Daoy (cell line): Measurements from ENCODE around the gene ROR2. TPM values are rescaled to one million over a fixed set of nuclear protein-coding genes. Genes with fewer than 3 reads are reported as not detected.

Experiments used
- DNase-seq: peaks from one replicate; pipeline ENCODE4 v3.0.0-alpha.2; 2015; ENCODE audit warnings: low read depth
- total RNA-seq: library from RNA; depleted of rRNA; stranded (reverse); fragments of >200 nt; shearing (Covaris generic); gene quantifications from 2 replicates; pipeline ENCODE4 v1.2.3, GENCODE V29; 2014

Gene ROR2
- total RNA-seq, 1 experiment from 2014 or later = 1.8 TPM

DNA sequence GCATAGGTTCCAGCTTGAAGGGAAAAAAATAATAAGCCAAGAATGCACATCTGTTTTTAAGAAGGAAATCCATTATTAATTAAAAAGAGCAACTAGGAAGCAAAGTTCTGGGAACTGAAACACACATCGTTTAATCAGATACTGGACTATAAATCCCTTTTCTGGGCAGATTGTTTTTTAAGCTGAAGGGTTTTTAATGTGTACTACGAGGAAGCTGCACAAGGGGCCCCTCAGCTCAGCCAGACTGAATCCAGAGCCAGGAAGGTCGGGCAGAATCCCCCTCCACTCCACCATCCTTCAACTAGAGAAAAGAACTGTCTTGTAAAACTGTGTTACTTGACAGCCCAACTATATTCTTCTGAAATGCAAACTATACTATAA lies 49.2 kb downstream of the ROR2 start:
- DNase-seq = no peak

DNA sequence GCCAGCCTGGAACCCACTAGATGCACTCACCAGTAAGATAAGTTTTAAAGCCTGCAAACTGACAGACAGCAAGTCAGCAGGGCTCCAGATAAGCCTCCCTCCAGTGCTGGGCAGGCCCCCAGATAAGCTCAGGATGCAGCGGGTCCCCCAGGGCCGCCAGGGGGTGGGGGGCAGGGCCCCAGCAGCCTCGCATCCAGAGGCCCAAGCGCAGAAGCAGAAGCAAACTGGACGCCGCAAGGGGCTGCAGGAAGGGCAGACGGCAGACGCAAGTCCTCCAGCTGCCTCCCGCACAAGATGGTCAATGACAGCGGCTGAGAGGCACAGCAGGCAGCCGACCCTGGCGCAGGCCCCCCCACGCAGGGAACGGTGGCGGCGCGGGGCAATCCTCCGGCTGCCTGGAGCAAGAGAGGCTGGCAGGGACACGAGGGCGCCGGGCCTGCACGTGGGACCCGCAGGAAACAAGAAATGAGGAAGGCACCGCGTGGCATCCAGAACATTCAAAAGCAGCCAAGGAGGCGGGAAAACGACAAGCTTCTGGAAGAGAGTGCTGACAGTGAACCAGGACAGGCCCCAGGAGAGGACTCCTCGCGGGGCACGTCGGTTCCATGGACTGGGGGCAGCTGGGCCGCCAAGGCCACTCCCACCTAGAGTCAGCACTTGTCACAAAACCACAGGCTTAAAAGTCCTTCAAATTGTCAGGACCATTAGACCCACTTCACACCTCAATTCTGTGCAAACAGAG lies 49.8 kb downstream of the ROR2 start:
- no peak for DNase-seq

DNA sequence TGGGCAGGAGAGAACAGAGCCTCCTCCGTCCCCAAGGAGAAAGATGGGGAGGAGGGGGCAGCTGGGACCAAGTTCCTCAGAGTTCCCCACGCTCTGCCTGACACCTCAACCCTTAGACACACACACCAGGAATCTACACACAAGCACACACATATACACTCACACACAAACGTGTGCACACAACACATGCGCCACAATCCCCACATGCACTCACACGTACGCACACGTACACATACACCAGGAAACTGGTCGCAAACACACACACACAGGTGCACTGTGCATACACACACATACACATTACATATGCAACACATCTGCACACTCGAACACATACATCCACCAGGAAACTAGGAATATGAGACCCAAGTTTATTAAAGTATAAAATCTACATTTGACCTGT lies 50.4 kb downstream of the ROR2 start:
- DNase-seq = no peak

DNA sequence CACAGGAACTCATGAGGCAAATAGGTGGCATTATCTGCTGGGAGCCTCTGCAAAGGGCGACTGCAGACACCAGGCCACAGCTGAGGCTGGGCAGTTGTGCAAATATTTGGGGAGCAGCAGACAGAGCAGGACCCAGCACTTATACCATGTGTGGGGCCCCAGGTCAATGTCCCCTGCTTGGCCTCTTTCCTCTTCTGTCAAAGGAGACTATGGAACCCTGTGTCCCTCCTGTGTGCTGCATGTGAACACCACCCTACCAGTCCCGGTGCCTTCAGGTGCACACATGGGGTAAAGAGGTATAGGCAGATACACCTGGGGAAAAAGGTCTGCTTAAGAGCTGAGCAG lies 50.8 kb downstream of the ROR2 start:
- no peak for DNase-seq

DNA sequence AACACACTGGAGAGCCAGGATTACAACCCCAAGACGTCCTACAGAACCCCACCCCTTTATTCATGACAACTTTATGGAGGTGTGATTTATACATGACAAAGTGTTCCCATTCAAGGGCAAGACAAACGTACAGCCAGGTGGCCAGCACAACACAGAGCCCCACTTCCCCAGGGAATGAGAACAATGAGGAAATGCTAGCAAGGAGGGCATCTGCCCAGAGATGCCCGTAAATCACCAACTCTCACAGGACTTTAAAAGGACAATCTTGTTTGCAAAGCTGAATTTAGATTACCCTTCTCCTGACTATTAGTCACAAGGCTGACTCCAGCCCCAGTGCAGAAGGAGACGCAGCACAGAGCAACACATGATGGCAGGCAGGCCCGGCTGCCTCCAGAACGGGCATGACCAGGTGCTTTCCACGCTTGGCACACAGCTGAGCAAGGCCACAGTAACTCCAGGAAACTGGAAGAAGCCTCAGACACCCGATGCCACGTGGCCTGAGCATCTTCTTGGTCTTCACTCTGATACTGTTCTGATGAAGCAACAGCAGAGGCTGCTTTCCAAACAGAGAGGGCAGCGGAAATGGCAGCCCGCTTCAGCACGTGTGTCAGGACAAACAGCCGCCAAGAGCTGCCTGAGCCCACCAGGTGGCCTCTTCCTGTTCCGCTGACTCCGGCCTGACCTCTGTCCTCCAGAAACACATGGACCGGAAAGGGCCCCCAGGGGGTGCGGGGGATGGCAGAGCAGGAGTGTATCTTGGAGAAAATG lies 51.4 kb downstream of the ROR2 start:
- peak; percentile 77 for DNase-seq

DNA sequence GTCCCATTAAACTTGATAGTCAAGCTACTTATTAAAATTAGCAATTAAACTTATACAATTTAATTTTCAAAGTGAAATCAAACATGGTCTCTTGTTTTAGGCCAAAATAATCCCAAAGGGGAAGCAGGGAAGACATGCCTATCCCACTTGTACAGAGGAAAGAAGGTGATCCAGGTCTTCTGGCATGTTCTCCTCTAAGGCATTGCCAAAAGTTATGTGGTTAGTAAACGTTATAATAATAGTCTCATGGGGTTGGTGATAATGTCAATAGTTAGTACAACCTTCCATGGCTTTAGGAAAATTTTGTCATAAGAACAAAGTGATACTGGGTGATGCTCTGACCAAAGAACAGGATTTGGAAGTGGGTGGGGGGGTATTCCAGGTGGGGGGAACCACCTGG lies 52.8 kb downstream of the ROR2 start:
- no peak for DNase-seq

DNA sequence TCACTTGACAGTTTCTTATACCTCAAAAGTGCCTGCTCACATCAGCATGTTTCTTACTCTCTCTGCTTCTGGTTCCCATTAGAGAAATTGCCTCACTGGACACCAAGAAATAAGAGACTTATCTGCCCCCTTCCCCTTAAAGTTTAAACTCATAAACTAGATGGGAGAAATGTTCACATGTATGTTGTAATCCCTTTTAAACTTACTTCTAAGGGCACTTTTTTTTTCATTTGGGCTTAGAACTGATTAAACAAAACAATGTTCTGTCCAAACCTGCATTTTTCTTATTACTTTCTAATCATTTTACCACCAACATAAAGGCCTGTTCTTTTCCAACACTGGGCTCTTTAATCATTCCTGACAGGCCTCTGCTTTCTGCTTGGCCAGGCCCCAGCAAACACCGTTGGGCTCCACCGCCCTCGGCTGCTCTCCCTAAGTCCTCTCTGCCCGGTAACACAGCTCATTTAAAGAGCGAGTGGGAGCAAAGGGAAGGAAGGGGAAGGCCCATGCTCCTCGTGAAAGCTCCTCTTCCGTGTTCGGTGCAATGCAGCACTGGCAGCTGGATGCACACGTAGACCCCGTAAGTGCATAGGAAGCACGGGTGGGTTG lies 53.4 kb downstream of the ROR2 start:
- DNase-seq = peak; percentile 38

DNA sequence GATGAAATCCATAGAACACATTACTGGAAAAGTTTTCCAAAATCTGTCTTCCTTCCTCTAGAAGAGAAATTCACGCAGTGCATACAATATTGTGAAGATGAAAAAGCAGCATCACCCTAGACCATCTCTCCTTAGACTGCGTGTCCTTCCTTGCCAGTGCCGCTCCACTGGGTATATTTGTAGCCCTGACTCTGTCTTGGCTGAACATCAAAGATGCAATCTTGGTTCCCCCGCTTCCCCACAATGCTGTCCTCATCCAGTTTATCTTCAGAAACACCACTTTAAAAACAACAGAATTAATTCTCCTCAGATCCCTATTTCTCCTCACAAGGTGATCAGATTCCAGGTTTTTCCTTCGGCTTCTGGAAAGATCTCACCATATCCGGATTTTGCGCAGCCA lies 53.9 kb downstream of the ROR2 start:
- no peak for DNase-seq

DNA sequence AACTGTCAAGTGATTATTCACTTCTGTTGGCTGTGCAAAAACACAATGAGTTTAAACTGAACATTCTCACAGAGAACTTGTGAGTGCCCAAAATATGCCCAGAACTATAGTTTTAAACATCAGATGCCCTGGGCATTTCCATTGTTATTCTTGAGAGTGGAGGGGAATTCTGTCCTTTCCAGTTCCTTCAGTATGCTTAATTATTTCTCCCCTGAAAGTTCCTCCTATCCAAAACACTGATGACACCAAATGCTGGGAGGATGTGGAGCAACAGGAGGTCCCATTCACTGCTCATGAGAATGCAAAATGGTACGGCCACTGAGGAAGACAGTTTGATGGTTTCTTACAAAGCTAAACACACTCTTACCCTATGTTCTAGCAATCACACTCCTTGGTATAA lies 55.5 kb downstream of the ROR2 start:
- no peak for DNase-seq

DNA sequence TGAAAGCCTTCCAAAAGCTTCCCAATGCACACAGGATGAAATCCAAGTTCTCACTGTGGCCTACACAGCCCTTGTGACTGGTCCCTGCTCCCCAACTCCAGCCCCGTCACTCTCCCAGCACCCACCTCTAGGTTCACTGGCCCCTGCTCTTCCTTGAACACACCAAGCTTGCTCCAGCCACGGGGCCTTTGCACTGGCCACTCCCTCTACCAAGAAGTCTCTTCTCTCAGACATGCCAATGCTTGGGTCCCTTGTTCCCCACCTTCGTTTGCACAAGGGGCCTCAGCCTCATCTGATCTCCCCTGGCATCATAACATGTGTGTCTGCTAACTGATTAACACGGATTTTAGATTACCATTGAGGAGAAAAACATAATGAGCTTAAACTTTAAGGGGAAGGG lies 56.0 kb downstream of the ROR2 start:
- no peak for DNase-seq

DNA sequence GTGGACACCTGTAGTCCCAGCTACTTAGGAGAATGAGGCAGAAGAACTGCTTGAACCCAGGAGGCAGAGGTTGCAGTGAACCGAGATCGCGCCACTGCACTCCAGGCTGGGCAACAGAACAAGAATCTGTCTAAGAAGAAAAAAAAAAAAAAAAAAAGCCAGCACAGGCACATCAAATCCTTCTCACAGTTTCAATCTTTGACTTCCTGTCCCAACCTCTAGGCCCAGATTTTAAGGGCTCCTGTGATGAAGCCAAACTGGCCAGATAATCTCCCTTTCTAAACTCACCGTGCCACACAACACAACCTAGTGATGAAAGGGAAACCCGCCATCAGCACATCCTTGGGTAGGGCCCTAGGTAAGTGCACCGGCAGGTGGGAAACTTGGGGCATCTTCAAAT lies 58.1 kb downstream of the ROR2 start:
- no peak for DNase-seq

DNA sequence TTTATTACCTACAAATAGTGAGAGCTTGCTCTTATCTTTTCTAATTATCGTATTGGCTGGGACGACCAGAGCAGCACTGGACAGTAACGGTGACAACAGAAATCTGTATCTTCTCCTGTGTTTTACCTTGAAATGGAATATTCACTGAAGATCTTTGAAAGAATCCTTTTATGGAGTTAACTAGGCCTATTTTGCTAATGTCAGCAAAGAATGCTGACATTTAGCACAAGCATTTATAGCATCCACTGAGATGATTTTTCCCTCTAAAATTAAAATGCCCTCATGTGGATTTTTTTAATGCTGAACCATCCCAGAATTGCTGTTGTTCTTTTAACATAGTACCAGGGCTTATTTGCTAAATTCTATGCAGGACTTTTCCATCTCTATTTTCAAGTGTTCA lies 59.4 kb downstream of the ROR2 start:
- DNase-seq = no peak

DNA sequence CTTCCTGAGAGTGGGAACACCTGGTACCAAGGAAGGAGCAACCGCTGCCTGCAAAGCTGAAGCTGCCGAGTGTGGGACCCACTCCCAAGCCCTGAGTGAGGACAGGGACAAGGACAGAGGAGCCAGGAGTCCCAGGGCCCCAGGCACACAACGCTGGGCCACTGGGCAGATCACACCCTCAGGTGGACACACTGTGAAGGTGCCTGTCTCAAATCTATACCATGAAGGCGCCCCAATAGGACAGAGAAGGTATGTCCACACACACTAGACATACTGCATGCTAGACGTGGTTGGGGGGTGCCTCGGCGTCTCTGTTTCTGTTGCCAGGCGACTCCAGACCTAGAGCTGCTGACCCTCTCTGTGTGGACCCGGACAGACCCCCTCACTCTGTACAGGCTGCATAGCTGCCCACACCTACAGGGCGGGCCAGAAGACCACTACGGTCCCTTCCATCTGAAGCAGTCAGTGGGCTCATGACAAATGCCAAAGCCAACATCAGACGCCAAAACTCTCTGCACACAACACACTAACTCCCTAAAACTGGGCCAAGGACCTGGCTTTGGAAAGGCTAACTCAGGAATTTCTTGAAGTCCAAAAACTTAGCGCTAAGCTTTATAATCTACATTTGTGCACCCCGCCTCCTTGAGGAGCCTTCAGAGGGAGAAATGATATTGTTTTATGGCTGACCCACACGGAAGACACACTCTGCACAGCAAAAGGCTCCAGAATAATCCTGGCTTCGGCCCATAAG lies 60.7 kb downstream of the ROR2 start:
- DNase-seq = no peak

DNA sequence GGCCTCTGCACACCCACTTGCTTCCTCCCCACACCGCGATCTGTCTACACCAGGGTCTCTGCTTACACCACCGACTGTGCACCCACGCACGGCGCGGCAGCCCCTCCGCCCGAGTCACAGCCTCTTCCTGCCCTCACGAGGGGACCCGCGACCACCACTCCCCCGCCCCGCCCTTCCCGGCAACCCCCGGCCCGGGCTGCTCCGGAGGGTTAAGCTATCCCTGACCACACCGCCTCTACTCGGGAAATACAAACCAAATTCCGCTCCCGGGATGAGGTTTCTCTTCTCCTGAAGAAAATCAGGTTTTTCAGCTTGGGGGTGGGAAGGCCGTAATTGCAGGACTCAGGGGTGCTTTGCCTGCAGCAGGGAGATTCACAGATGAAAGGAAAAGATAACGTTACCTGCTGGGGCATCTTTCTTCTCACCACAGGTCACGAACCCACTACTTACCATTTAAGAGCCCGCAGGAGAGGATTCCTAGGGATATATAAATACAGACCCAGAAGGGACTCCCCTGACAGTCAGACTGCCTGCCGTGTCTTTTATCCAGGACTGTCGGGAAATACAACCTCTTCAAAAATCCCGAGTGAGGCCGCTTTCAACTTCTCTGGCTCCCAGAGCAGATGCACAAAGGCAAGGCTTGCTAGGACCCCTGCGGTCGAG lies 63.5 kb downstream of the ROR2 start:
- DNase-seq = no peak

DNA sequence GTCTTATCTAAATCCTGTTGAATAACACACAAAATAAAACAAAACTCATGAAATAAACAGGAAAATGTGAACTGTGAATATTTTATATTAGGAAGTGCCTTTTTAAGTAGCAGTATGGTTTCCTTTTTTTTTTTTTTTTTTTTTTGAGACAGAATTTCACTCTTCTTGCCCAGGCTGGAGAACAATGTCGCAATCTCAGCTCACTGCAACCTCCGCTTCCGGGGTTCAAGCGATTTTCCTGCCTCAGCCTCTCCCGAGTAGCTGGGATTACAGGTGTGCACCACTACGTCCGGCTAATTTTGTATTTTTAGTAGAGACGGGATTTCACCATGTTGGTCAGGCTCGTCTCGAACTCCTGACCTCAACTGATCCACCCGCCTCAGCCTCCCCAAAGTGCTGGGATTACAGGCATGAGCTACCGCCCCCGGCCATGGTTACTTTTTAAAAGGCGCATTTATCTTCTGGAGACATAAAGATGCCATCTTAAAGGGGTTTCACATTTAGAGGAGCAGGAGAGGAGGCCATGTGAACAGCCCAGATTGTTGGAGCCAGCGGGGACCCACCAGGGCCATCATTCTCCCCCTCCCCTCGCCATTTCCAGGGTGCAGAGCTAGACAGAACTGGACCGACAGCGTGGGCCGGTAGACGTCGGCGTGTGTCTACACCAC lies 64.1 kb downstream of the ROR2 start:
- no peak for DNase-seq

DNA sequence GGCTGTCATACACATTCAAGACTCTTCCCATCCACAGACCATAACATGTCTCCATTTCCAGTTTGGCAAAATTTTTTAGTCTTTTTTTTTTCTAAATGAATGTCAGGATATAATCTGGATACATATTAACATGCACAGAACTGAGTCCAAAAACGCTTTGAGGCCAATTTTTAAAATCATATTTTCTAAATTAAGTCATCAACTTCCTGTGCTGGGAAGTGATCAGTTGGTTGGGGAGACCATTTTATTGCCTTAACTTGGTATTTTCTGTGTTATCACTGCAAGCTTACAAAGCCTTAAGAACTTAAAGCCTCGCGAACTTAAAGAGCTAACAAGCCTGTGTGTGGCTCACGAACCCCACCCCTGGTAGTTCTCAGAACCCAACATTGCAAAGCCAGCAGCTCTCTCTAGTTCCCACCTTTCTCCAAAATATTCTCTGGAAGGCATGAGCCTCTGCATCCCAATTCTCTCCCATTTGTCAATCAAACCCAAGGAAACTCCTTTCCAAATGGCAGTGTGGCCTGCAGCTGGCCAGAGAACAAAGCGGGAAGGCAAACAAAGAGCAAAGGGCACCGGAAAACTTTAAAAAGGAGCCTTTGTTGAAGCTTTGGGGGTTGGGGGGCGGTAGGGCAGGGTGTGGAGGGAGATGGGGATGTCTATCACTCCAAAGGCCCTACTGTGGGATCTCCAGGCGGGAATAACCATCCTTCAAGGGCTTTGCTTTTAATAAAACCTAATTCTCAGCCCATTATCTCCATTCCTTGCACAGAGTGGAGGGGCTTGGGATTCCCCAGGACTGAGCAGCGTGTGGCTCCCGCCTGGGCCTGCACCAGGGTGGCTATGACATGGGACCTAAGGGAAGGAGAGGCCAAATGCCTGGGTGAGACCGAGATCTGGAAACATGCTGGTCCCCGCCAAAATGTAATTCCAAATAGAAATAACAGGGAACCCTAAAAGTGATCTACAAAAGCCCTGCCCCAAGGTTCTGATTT lies 65.0 kb downstream of the ROR2 start:
- no peak for DNase-seq

DNA sequence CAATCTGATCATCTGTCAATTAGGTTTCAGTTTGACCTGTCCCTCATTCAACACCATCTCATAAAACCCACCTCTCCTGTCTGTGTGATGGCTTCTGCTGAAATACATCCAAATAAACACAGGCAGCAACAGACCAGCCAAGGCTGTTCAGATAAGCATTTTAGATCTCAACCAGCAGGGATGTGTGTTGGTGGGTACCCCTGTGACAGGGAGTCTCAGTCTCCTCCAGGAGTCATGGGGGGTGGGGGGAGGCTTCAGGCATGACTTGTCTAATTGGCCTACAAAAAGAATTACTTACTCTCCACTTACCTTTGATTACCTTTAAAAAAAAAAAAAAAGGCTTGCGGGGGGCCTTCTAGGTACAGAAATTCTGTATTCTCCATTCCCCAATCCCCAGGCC lies 65.9 kb downstream of the ROR2 start:
- DNase-seq = no peak

DNA sequence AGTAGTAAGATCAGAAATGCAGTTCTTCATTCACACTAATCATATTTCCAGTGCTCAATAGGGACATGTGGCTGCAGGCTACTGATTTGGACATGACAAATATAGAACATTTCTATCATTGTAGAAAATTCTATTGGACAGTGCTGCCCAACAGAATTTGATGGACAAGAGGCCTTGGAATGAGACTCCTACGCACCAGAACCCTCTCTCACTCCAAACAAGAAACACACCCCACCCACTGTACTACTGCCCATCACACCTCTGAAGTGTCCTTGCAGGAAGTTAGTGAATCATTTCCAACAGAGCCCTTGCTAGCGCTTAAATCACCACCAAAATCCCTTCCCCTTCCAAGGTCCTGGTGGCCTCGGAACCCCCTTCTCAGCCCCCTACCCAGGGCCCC lies 66.5 kb downstream of the ROR2 start:
- no peak for DNase-seq

DNA sequence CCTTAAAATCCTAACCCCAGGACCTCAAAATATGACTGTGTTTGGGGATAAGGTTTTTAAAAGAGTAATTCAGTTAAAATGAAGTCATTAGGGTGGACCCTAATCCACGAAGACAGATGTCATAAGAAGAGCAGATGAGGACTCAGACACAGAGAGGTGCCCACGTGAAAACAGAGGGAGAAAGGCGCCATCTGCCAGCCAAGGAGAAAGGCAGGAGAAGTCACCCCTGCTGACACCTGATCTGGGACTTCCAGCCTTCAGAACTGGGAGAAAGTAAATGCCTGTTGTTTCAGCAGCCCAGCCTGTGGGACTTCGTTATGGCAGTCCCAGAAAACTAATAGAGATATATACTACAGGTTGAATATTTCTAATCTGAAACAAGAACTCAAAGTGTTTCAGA lies 67.4 kb downstream of the ROR2 start:
- no peak for DNase-seq

DNA sequence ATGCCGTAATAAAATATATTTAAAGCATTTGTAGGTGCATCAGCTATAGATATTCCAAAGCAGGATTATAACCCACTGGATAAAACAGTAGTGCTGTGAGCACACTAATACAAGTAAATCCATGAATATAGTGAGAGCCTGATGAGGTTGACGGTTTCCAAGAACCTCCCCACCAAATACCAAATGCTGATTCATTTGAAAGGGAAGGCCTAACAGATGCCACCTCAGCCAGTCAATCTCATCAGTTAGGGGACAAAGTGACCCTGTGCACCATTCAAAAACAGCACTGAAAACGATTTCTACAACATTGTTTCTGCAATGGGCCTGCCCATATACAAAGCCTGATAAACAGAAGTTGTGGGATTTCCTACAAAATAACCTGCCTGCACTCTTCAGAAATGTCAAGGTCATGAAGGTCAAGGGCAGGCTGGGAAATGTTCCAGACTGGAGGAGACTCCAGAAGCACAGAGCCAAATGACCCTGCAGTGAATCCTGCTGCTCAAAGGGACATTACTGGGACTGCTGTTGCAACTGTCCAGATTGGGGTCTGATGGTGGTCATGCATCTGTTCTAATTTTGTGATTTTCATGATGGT lies 69.6 kb downstream of the ROR2 start:
- no peak for DNase-seq
